Measurements from ENCODE around the gene MCHR1. TPM values are rescaled to one million over a fixed set of nuclear protein-coding genes. Genes with fewer than 3 reads are reported as not detected.
"Not testable (repeated sequence)": the region's sequence is repeated elsewhere in the genome, so short reads cannot be mapped to it uniquely, and the experiment has no call there.

MCHR1 gene
- total RNA-seq, 1 donor from 2014 or later, result not detected

GRCh38 chr22:40671796-40672360, 7.4 kb upstream of the MCHR1 start:
- no peaks in the 10 kb centered on the region for H3K36me3 ChIP-seq (ENCODE audit: control insufficient read depth, insufficient read depth, low read length)
- no peak for DNase-seq (ENCODE audit: low read depth)
- TF ChIP-seq CTCF (IDR thresholded peaks at IDR 0.05; ENCODE audit: insufficient read depth, low read length, severe bottlenecking), result no peak
- no peaks in the 10 kb centered on the region for H3K27me3 ChIP-seq (ENCODE audit: control insufficient read depth, insufficient read depth, low read length)
- no peak for FAIRE-seq
- no peak overlapping the region for H3K4me3 ChIP-seq (ENCODE audit: low read depth, low read length)

DNA sequence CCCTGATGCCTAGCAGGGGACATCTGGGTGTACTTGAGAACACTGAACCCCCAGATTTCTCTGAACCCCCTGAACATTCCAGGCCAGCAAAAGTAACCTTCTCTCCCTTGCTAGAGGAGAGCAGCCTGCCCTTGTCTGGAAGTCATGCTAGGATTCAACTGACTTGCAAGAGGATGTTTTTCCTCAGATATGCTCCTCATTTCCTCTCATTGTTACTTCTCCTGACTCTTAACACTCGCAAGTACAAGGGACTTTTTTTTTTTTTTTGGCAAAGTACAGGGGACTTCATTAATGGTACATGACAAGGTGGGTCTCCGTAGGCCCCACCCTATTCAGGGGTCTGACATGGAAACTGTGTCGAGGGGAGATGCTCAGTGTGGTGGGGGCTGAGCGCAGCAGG, 6.3 kb upstream of the MCHR1 start:
- Histone ChIP-seq H3K27me3 (ENCODE audit: control insufficient read depth, insufficient read depth, low read length) (no peaks in the 10 kb centered on the region), H3K4me3 (ENCODE audit: low read depth, low read length) (no peak overlapping the region), H3K36me3 (ENCODE audit: control insufficient read depth, insufficient read depth, low read length) (no peaks in the 10 kb centered on the region)
- no peak for TF ChIP-seq CTCF (IDR thresholded peaks at IDR 0.05; ENCODE audit: insufficient read depth, low read length, severe bottlenecking)
- FAIRE-seq (no peak), DNase-seq (ENCODE audit: low read depth) (no peak)

- no peak for TF ChIP-seq CTCF (IDR thresholded peaks at IDR 0.05; ENCODE audit: insufficient read depth, low read length, severe bottlenecking)
- DNase-seq (ENCODE audit: low read depth), result no peak
- Histone ChIP-seq H3K36me3 (ENCODE audit: control insufficient read depth, insufficient read depth, low read length) (no peaks in the 10 kb centered on the region), H3K27me3 (ENCODE audit: control insufficient read depth, insufficient read depth, low read length) (peaks cover 2% of the 10 kb centered on the region), H3K4me3 (ENCODE audit: low read depth, low read length) (no peak overlapping the region)
- peak; percentile 96 for FAIRE-seq
Measured at GRCh38 chr22:40674274-40674673, 5.0 kb upstream of the MCHR1 start.

- FAIRE-seq; H3K27me3 ChIP-seq (ENCODE audit: control insufficient read depth, insufficient read depth, low read length); H3K4me3 ChIP-seq (ENCODE audit: low read depth, low read length); H3K36me3 ChIP-seq (ENCODE audit: control insufficient read depth, insufficient read depth, low read length); DNase-seq (ENCODE audit: low read depth): not testable (repeated sequence)
Measured at GRCh38 chr22:40676166-40676565, 3.1 kb upstream of the MCHR1 start.

DNA sequence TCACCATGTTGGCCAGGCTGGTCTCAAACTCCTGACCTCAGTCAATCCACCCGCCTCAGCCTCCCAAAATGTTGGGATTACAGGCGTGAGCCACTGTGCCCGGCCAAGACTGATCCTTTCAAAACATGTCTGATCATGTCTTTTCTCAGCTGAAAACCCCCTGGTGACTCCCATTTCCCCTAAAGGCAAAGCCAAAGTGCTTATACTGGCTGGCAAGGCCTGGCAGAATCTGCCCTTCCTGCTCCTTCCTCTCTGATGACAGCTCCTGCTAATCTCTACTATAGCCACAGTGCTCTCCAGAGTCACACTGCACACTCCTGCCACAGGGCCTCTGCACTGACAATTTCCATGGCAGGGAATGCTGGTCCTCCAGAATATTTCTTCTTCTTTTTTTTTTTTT, 2.6 kb upstream of the MCHR1 start:
- DNase-seq (ENCODE audit: low read depth), result peak; percentile 80
- TF ChIP-seq CTCF (IDR thresholded peaks at IDR 0.05; ENCODE audit: insufficient read depth, low read length, severe bottlenecking), result no peak
- FAIRE-seq, result no peak
- no peaks in the 10 kb centered on the region for H3K36me3 ChIP-seq (ENCODE audit: control insufficient read depth, insufficient read depth, low read length)
- no peak overlapping the region for H3K4me3 ChIP-seq (ENCODE audit: low read depth, low read length)
- H3K27me3 ChIP-seq (ENCODE audit: control insufficient read depth, insufficient read depth, low read length), result peaks cover 6% of the 10 kb centered on the region

GRCh38 chr22:40678493-40679248, 613 bp upstream of the MCHR1 start:
- H3K36me3 ChIP-seq (ENCODE audit: control insufficient read depth, insufficient read depth, low read length), result no peaks in the 10 kb centered on the region
- no peak overlapping the region for H3K4me3 ChIP-seq (ENCODE audit: low read depth, low read length)
- H3K27me3 ChIP-seq (ENCODE audit: control insufficient read depth, insufficient read depth, low read length), result peaks cover 6% of the 10 kb centered on the region
- no peak for TF ChIP-seq CTCF (IDR thresholded peaks at IDR 0.05; ENCODE audit: insufficient read depth, low read length, severe bottlenecking)
- peak; percentile 40 for FAIRE-seq
- no peak for DNase-seq (ENCODE audit: low read depth)
